Upper lobe of right lung (tissue), 1 donor: ENCODE data around the gene CD300LG. TPM values are rescaled to one million over a fixed set of nuclear protein-coding genes. Genes with fewer than 3 reads are reported as not detected.

ENCODE experiments used
- ATAC-seq: fragments of 200-7000 bp; cut with Tn5 transposase; one replicate; pipeline ENCODE4 v1.9.1; 2020; ENCODE audit warnings: mild to moderate bottlenecking, moderate library complexity
- DNase-seq: peaks from one replicate; pipeline ENCODE4 v3.0.0-alpha.2; 2020
- H3K27ac ChIP-seq: fragments of 200-600 bp; one replicate; pipeline ENCODE4 v1.8.0; 2022
- H3K27me3 ChIP-seq: fragments of 200-600 bp; one replicate; pipeline ENCODE4 v1.8.0; 2022; ENCODE audit warnings: mild to moderate bottlenecking
- H3K36me3 ChIP-seq: fragments of 200-600 bp; one replicate; pipeline ENCODE4 v1.8.0; 2022
- H3K4me1 ChIP-seq: fragments of 200-600 bp; one replicate; pipeline ENCODE4 v1.8.0; 2022
- H3K4me3 ChIP-seq: fragments of 200-600 bp; one replicate; pipeline ENCODE4 v1.8.0; 2022; ENCODE audit warnings: mild to moderate bottlenecking
- H3K9me3 ChIP-seq: fragments of 200-600 bp; one replicate; pipeline ENCODE4 v1.8.0; 2022
- CTCF ChIP-seq: fragments of 200-600 bp; IDR thresholded peaks from one replicate; pipeline ENCODE4 v1.8.0; 2022; ENCODE audit warnings: antibody characterized with exemption
- intact Hi-C: fragments of 100-400 bp; cut with DNase I; formaldehyde crosslinking; loops from one replicate; pipeline ENCODE4 v1.11.0; 2022
- total RNA-seq: library from RNA; stranded (reverse); fragmentation: NEBNext Ultra II Directional; extraction: Animal tissue kit (Norgen Biotek cat#: 25700); gene quantifications from one replicate; pipeline ENCODE4 v1.2.1, GENCODE V29; 2021
- donor health status: DM: no; HTN: yes; CAD: no; lungs with severe emphysema.

CD300LG gene
- total RNA-seq, 1 donor from 2014 or later: 0.81 TPM

- no peaks in the 10 kb centered on the region for H3K9me3 ChIP-seq
- no peak overlapping the region for H3K4me3 ChIP-seq
- H3K4me1 ChIP-seq: no peaks in the 10 kb centered on the region
- ATAC-seq (peak; percentile 10), DNase-seq (no peak)
- H3K27me3 ChIP-seq: no peaks in the 10 kb centered on the region
- H3K36me3 ChIP-seq: peaks cover 12% of the 10 kb centered on the region
- no peak overlapping the region for H3K27ac ChIP-seq
- no peak for TF ChIP-seq CTCF
- intact Hi-C loops: no loop called here
These were observed 34.3 kb upstream of the CD300LG start for GRCh38 chr17:43812396-43813265.

- Histone ChIP-seq H3K4me1 (no peaks in the 10 kb centered on the region), H3K27me3 (no peaks in the 10 kb centered on the region), H3K4me3 (no peak overlapping the region), H3K36me3 (peaks cover 7% of the 10 kb centered on the region), H3K27ac (no peak overlapping the region), H3K9me3 (no peaks in the 10 kb centered on the region)
- intact Hi-C loops: no loop called here
- no peak for DNase-seq
- ATAC-seq: no peak
- no peak for TF ChIP-seq CTCF
These were observed 33.6 kb upstream of the CD300LG start for GRCh38 chr17:43813386-43813785.

GRCh38 chr17:43814026-43814425, 33.0 kb upstream of the CD300LG start:
- peaks cover 4% of the 10 kb centered on the region for H3K36me3 ChIP-seq
- H3K27ac ChIP-seq: no peak overlapping the region
- H3K4me3 ChIP-seq: no peak overlapping the region
- H3K27me3 ChIP-seq: no peaks in the 10 kb centered on the region
- ATAC-seq: no peak
- no peak for TF ChIP-seq CTCF
- no peaks in the 10 kb centered on the region for H3K9me3 ChIP-seq
- H3K4me1 ChIP-seq: no peaks in the 10 kb centered on the region
- intact Hi-C loops: no loop called here
- DNase-seq: no peak

GRCh38 chr17:43814714-43815113, 32.3 kb upstream of the CD300LG start:
- ATAC-seq: no peak

More at GRCh38 chr17:43814714-43815113, 32.3 kb upstream of the CD300LG start:
- Histone ChIP-seq H3K27ac (no peak overlapping the region), H3K4me1 (no peaks in the 10 kb centered on the region), H3K27me3 (no peaks in the 10 kb centered on the region), H3K4me3 (no peak overlapping the region), H3K36me3 (no peaks in the 10 kb centered on the region), H3K9me3 (no peaks in the 10 kb centered on the region)
- no peak for TF ChIP-seq CTCF
- intact Hi-C loops: no loop called here
- no peak for DNase-seq
